GM12873 (cell line): ENCODE measurements around the gene PITPNM3.

Source experiments
- CTCF ChIP-seq: IDR thresholded peaks from 2 replicates; pipeline ENCODE4 v1.5.1; 2012; ENCODE audit warnings: low read depth, mild to moderate bottlenecking, moderate library complexity, low read length, control low read depth; ENCODE audit not compliant: insufficient read depth; ENCODE audit errors: missing control alignments

Gene PITPNM3

DNA sequence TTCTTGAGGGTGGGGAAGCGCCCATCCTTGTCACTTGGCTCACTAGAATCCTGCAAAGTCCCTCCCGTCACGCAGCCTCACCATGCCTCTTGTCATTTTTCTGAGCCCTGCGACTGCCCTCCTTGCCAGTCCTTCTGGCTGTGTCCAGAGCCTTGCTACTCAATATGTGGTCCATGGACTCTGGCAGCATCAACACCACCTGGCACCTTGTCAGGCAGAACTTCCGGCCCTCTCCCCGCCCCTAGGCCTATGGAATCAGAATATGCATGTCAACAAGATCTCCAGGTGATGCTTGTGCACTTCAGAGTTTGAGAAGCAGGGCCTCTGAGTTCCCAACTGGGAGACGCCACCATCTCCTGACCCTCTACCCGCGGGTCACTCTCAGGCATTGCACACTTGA lies 100.0 kb downstream of the PITPNM3 start:
- no peak for TF ChIP-seq CTCF

- no peak for TF ChIP-seq CTCF
Observed at GRCh38 chr17:6455321-6455705, 101.0 kb downstream of the PITPNM3 start.

- no peak for TF ChIP-seq CTCF
Observed at GRCh38 chr17:6454495-6455320, 101.6 kb downstream of the PITPNM3 start.

GRCh38 chr17:6453279-6454024 lies 102.9 kb downstream of the PITPNM3 start:
- TF ChIP-seq CTCF: no peak

- no peak for TF ChIP-seq CTCF
Observed at GRCh38 chr17:6452471-6453266, 103.7 kb downstream of the PITPNM3 start.

GRCh38 chr17:6450926-6451832 lies 105.2 kb downstream of the PITPNM3 start:
- no peak for TF ChIP-seq CTCF
